IMR-90 (cell line): ENCODE results near the gene POLR1C. TPM values are rescaled to one million over a fixed set of nuclear protein-coding genes. Genes with fewer than 3 reads are reported as not detected.
A peak's percentile ranks its signal among the peaks of the same experiment; 100 is the strongest.

Experiments used
- ATAC-seq: fragments of 200-7000 bp; cut with Tn5 transposase; 2 replicates; pipeline ENCODE4 v1.9.1; 2020; ENCODE audit warnings: low read depth, mild to moderate bottlenecking, moderate library complexity
- BruUV-seq: library from RNA; stranded (reverse); fragments of 400-500 nt; replicated peaks from 2 replicates; lab custom pipeline; 2021; lab: Mats Ljungman, UMichigan
- CTCF ChIA-PET: fragments of 300-600 bp; formaldehyde crosslinking; extraction: SDS; loops from one replicate; lab custom pipeline; 2021; ENCODE audit warnings: antibody characterized with exemption; lab: Yijun Ruan, JAX
- POLR2A ChIA-PET: fragments of 300-600 bp; sonication (Branson Sonifier 250); formaldehyde crosslinking; loops from one replicate; lab custom pipeline; 2022; ENCODE audit warnings: antibody characterized with exemption; ENCODE audit not compliant: unreplicated experiment; lab: Charles Lee
- DNase-seq: peaks from one replicate; pipeline ENCODE4 v3.0.0; 2013
- H2AFZ ChIP-seq: replicated peaks from 2 replicates; pipeline ENCODE3; 2013; ENCODE audit warnings: low read length, mild to moderate bottlenecking; ENCODE audit not compliant: poor library complexity
- H2AK5ac ChIP-seq: 2 replicates; pipeline ENCODE4 v1.6.1; 2013; ENCODE audit warnings: low read depth, low read length, inconsistent platforms
- H2AK9ac ChIP-seq: replicated peaks from 2 replicates; pipeline ENCODE3; 2013; ENCODE audit warnings: mild to moderate bottlenecking, low read depth, low read length, moderate library complexity; ENCODE audit not compliant: poor library complexity
- H2BK120ac ChIP-seq: 2 replicates; pipeline ENCODE4 v1.6.1; 2013; ENCODE audit warnings: low read depth, low read length, inconsistent platforms
- H2BK15ac ChIP-seq: 3 replicates; pipeline ENCODE4 v1.6.1; 2013; ENCODE audit warnings: low read depth, low read length, inconsistent platforms
- H2BK20ac ChIP-seq: 2 replicates; pipeline ENCODE4 v1.6.1; 2013; ENCODE audit warnings: low read depth, mild to moderate bottlenecking, inconsistent platforms, low read length, moderate library complexity
- H2BK5ac ChIP-seq: 2 replicates; pipeline ENCODE4 v1.6.1; 2013; ENCODE audit warnings: mild to moderate bottlenecking, low read depth, low read length, inconsistent platforms; ENCODE audit not compliant: poor library complexity, severe bottlenecking
- H3K14ac ChIP-seq: replicated peaks from 2 replicates; pipeline ENCODE4 v1.6.1; 2013; ENCODE audit warnings: low read depth, low read length, inconsistent platforms
- H3K18ac ChIP-seq: 2 replicates; pipeline ENCODE4 v1.6.1; 2013; ENCODE audit warnings: low read depth, low read length, control low read depth
- H3K23ac ChIP-seq: 2 replicates; pipeline ENCODE4 v1.6.1; 2013; ENCODE audit warnings: low read depth, low read length, inconsistent platforms
- H3K27ac ChIP-seq: 2 replicates; pipeline ENCODE4 v1.5.1; 2013; ENCODE audit warnings: mild to moderate bottlenecking, control low read depth, low read length; ENCODE audit not compliant: insufficient read depth
- H3K27me3 ChIP-seq: 2 replicates; pipeline ENCODE4 v1.6.1; 2013; ENCODE audit warnings: low read length; ENCODE audit not compliant: control insufficient read depth, insufficient read depth
- H3K36me3 ChIP-seq: 2 replicates; pipeline ENCODE4 v1.6.1; 2013; ENCODE audit warnings: low read length, mixed read lengths; ENCODE audit not compliant: control insufficient read depth, insufficient read depth
- H3K4ac ChIP-seq: 2 replicates; pipeline ENCODE4 v1.6.1; 2013; ENCODE audit warnings: low read depth, low read length, inconsistent platforms
- H3K4me1 ChIP-seq: 2 replicates; pipeline ENCODE4 v1.6.1; 2013; ENCODE audit warnings: low read length, mixed read lengths; ENCODE audit not compliant: control insufficient read depth, insufficient read depth
- H3K4me2 ChIP-seq: 2 replicates; pipeline ENCODE4 v1.6.1; 2013; ENCODE audit warnings: low read depth, mild to moderate bottlenecking, control low read depth, low read length, moderate library complexity
- H3K4me3 ChIP-seq: 2 replicates; pipeline ENCODE4 v1.5.1; 2013; ENCODE audit warnings: low read depth, mild to moderate bottlenecking, control low read depth, low read length, moderate library complexity; ENCODE audit not compliant: insufficient read depth
- H3K56ac ChIP-seq: 2 replicates; pipeline ENCODE4 v1.6.1; 2013; ENCODE audit warnings: low read length, inconsistent platforms; ENCODE audit not compliant: insufficient read depth; ENCODE audit errors: extremely low read depth
- H3K79me1 ChIP-seq, 2 experiments: 2 replicates each; pipeline ENCODE4 v1.6.1; 2013; ENCODE audit warnings: low read length in 2 of 2, inconsistent platforms in 1 of 2, low read depth in 1 of 2
- H3K9ac ChIP-seq: 2 replicates; pipeline ENCODE4 v1.6.1; 2013; ENCODE audit warnings: low read depth, low read length, control low read depth
- H3K9me1 ChIP-seq: 2 replicates; pipeline ENCODE4 v1.6.1; 2013; ENCODE audit warnings: low read length, inconsistent platforms; ENCODE audit not compliant: insufficient read depth
- H3K9me3 ChIP-seq: 2 replicates; pipeline ENCODE4 v1.6.1; 2013; ENCODE audit warnings: low read length; ENCODE audit not compliant: control insufficient read depth, insufficient read depth
- H4K20me1 ChIP-seq: 2 replicates; pipeline ENCODE4 v1.6.1; 2013; ENCODE audit warnings: low read length, inconsistent platforms; ENCODE audit not compliant: insufficient read depth
- H4K5ac ChIP-seq: 2 replicates; pipeline ENCODE4 v1.6.1; 2013; ENCODE audit warnings: mild to moderate bottlenecking, low read depth, low read length, control low read depth
- H4K8ac ChIP-seq, 2 experiments: 2 replicates each; pipeline ENCODE4 v1.6.1; 2013; ENCODE audit warnings: low read depth in 2 of 2, low read length in 2 of 2, control low read depth in 1 of 2, inconsistent platforms in 1 of 2
- H4K91ac ChIP-seq: 2 replicates; pipeline ENCODE4 v1.6.1; 2013; ENCODE audit warnings: low read depth, low read length, inconsistent platforms; ENCODE audit not compliant: insufficient read depth
- CEBPB ChIP-seq: IDR thresholded peaks from 2 replicates; pipeline ENCODE4 v1.6.1; 2012; ENCODE audit warnings: low read depth, low read length, improper control_type of control experiment
- POLR2A ChIP-seq: IDR thresholded peaks from 2 replicates; pipeline ENCODE4 v1.6.1; 2012; ENCODE audit warnings: mild to moderate bottlenecking, low read depth, low read length
- RAD21 ChIP-seq: IDR thresholded peaks from 2 replicates; pipeline ENCODE4 v1.6.1; 2012; ENCODE audit warnings: low read length, improper control_type of control experiment
- RCOR1 ChIP-seq: IDR thresholded peaks from 2 replicates; pipeline ENCODE4 v1.6.1; 2012; ENCODE audit warnings: mild to moderate bottlenecking, low read length, improper control_type of control experiment; ENCODE audit not compliant: insufficient replicate concordance
- SMC3 ChIP-seq: fragments of 150-350 bp; IDR thresholded peaks from 2 replicates; pipeline ENCODE4 v1.6.1; 2016; ENCODE audit warnings: low read depth, mild to moderate bottlenecking, antibody characterized with exemption, low read length, moderate library complexity
- WGBS, 2 experiments: methylation state at CpG; one replicate each; pipeline versions ENCODE4 v1.1.5 to v1.1.7; 2013; ENCODE audit warnings: missing lambda C conversion rate in 2 of 2; ENCODE audit not compliant: insufficient read length in 1 of 2; ENCODE audit errors: extremely low coverage in 2 of 2; 5-methylcytosine and 5-hydroxymethylcytosine counted together
- dilution Hi-C: fragments of 300-500 bp; cut with HindIII; formaldehyde crosslinking; loops from one replicate; pipeline ENCODE4 v1.14.3; 2018; ENCODE audit warnings: low sequenced_read_pairs; ENCODE audit not compliant: unreplicated experiment
- in situ Hi-C: fragments of 300-500 bp; cut with MboI; formaldehyde crosslinking; loops from 3 replicates; pipeline ENCODE4 v1.14.3; 2019; ENCODE audit warnings: low sequenced_read_pairs, inconsistent platforms, mixed read lengths
- intact Hi-C: fragments of 100-400 bp; cut with micrococcal nuclease; formaldehyde crosslinking; loops from 2 replicates; pipeline ENCODE4 v1.10.0; 2022
- polyA plus RNA-seq, 3 experiments: library from polyadenylated mRNA; depleted of rRNA; stranded (reverse); fragments of >200 nt; gene quantifications; 2 replicates each; pipeline ENCODE4 v1.2.3, GENCODE V29; 2012; ENCODE audit warnings: low replicate concordance in 1 of 3
- total RNA-seq: library from RNA; depleted of rRNA; stranded (reverse); fragments of >200 nt; gene quantifications from 2 replicates; pipeline ENCODE4 v1.2.3, GENCODE V29; 2012
- TF ChIP-seq, protein P1 (sequence below): conservative IDR thresholded peaks from 2 replicates; pipeline ENCODE4 v1.5.1; 2012; ENCODE audit warnings: mild to moderate bottlenecking, low read depth, low read length, improper control_type of control experiment

Gene POLR1C
- total and polyA plus RNA-seq, 2 of the 4 experiments (the other 2 are of a cell fraction): 46.1 to 72.6 TPM

GRCh38 chr6:43506667-43507471 lies 10.0 kb upstream of the POLR1C start:
- Histone ChIP-seq H3K36me3 (peaks cover 43% of the 10 kb centered on the region), H4K91ac (no peak overlapping the region), H3K18ac (no peak overlapping the region), H3K23ac (no peak overlapping the region), H3K56ac (no peak overlapping the region), H2AK9ac (peak overlapping the region; percentile 60), H3K9me1 (peaks cover 3% of the 10 kb centered on the region; the same call in 1 of the 2 replicates), H2BK5ac (no peak overlapping the region), H3K4me2 (no peak overlapping the region), H2BK20ac (no peak overlapping the region), H4K5ac (no peak overlapping the region), H3K14ac (no peak overlapping the region), H3K27me3 (no peaks in the 10 kb centered on the region), H4K8ac (no peak overlapping the region), H3K4me1 (peaks cover 4% of the 10 kb centered on the region), H2BK120ac (no peak overlapping the region), H3K9ac (no peak overlapping the region), H2AFZ (peak overlapping the region; percentile 81), H3K79me1 (0 out of 4 replicates have a peak, but pooled peaks cover 0 to 8% of the 10 kb centered on the region in 2 experiments), H3K4me3 (no peak overlapping the region), H4K20me1 (peaks cover 10% of the 10 kb centered on the region; the same call in 1 of the 2 replicates), H3K4ac (no peak overlapping the region), H2AK5ac (no peak overlapping the region), H3K9me3 (no peaks in the 10 kb centered on the region), H2BK15ac (no peak overlapping the region), H3K27ac (no peak overlapping the region)
- ChIA-PET CTCF (interaction anchor here (0.9 to 2.7 kb wide), 5 partner anchors 11 to 53 kb away, joined by 3 to 17 read pairs (median 6); no protein-coding TSS in a partner anchor), POLR2A (no interaction called here)
- intact Hi-C loops (loop anchor here (1.0 kb wide), 4 partner anchors 53 to 244 kb away; partner anchors contain the start of gene ABCC10), dilution Hi-C loops (no loop called here), in situ Hi-C loops (no loop called here)
- 80% methylated on average over 1 of the region's 14 CpGs; no CpG with 5 or more reads in 1 of the 2 experiments for WGBS, 2 experiments
- peak; percentile 78 for DNase-seq
- ATAC-seq: peak; percentile 58
- BruUV-seq: no TSS peak
- TF ChIP-seq RCOR1: no peak
- TF ChIP-seq RAD21: peak; percentile 94
- TF ChIP-seq CEBPB: peak; percentile 13; the same call in 1 of the 2 replicates
- TF ChIP-seq SMC3: peak; percentile 75
- 0 out of 2 replicates have a peak, but pooled peaks have one; percentile 30 for TF ChIP-seq POLR2A
- TF ChIP-seq, protein P1, sequence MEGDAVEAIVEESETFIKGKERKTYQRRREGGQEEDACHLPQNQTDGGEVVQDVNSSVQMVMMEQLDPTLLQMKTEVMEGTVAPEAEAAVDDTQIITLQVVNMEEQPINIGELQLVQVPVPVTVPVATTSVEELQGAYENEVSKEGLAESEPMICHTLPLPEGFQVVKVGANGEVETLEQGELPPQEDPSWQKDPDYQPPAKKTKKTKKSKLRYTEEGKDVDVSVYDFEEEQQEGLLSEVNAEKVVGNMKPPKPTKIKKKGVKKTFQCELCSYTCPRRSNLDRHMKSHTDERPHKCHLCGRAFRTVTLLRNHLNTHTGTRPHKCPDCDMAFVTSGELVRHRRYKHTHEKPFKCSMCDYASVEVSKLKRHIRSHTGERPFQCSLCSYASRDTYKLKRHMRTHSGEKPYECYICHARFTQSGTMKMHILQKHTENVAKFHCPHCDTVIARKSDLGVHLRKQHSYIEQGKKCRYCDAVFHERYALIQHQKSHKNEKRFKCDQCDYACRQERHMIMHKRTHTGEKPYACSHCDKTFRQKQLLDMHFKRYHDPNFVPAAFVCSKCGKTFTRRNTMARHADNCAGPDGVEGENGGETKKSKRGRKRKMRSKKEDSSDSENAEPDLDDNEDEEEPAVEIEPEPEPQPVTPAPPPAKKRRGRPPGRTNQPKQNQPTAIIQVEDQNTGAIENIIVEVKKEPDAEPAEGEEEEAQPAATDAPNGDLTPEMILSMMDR: peak; percentile 98
